GM21515 (cell line): ENCODE results near the gene NXPH4.

Experiments used
- ATAC-seq: cut with Tn5 transposase; IDR thresholded peaks from one replicate; pipeline ENCODE4 v1.9.1; 2021; ENCODE audit not compliant: unreplicated experiment

Gene NXPH4

GRCh38 chr12:57270966-57271470, 54.4 kb downstream of the NXPH4 start:
- no peak for ATAC-seq

- ATAC-seq = no peak
Measured at GRCh38 chr12:57272337-57273151, 56.0 kb downstream of the NXPH4 start.

DNA sequence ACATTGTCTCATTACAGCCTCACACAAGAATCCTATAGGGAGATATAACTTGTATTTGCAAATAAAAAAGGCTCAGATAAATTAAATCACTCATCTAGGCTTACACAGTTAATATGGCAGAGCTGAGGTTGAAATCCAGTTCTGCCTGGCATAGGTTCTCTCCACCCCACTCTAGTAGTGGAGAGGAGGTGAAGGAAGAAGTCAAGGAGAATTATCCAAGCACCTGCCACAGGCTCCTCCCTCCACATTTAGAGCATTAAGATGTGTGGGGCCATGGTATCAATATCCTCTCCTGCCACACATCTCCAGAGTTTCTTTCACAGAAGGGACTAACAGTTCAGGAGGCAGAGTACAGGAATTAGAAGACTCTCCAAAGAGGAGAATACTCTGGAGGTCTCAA, 56.9 kb downstream of the NXPH4 start:
- no peak for ATAC-seq
